ENCODE data around the gene STAT3.

DNA sequence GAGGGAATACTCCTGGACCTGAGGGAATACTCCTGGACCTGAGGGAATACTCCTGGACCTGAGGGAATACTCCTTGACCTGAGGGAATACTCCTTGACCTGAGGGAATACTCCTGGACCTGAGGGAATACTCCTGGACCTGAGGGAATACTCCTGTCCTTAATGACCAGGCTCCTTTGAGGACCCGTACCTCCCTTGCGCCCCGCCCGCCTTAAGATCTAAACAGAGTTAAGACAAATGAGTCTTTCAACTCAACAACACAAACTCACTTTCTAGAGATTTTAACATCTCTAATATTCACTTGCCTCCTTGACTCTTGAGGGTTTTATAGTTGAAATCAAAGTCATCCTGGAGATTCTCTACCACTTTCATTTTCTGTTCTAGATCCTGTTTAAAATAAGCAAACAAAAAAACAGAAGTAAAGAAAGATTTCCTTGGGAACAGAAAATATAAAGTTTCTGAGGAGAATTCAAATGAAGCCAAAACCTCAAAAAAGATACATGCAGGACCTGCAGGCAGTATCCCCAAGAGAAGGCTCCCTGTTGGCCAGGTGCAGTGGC, 49.7 kb downstream of the STAT3 start:
- TF ChIP-seq, protein P1, sequence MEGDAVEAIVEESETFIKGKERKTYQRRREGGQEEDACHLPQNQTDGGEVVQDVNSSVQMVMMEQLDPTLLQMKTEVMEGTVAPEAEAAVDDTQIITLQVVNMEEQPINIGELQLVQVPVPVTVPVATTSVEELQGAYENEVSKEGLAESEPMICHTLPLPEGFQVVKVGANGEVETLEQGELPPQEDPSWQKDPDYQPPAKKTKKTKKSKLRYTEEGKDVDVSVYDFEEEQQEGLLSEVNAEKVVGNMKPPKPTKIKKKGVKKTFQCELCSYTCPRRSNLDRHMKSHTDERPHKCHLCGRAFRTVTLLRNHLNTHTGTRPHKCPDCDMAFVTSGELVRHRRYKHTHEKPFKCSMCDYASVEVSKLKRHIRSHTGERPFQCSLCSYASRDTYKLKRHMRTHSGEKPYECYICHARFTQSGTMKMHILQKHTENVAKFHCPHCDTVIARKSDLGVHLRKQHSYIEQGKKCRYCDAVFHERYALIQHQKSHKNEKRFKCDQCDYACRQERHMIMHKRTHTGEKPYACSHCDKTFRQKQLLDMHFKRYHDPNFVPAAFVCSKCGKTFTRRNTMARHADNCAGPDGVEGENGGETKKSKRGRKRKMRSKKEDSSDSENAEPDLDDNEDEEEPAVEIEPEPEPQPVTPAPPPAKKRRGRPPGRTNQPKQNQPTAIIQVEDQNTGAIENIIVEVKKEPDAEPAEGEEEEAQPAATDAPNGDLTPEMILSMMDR (IDR thresholded peaks at IDR 0.05) = no peak
- TF ChIP-seq POLR2AphosphoS5 (IDR thresholded peaks at IDR 0.05; ENCODE audit: insufficient read depth in 1 of 2, low read depth in 1 of 2) = no peak
- TF ChIP-seq POLR2A (IDR thresholded peaks at IDR 0.05) = no peak
